Stimulated activated naive CD4-positive, alpha-beta T cell treated with Interleukin-2 at 50 U/mL for 16 hours (primary cell): ENCODE results near the gene METTL4.

ENCODE experiments used
- DNase-seq: peaks from one replicate; lab custom pipeline; 2025; lab: John Stamatoyannopoulos, UW

METTL4 gene, protein sequence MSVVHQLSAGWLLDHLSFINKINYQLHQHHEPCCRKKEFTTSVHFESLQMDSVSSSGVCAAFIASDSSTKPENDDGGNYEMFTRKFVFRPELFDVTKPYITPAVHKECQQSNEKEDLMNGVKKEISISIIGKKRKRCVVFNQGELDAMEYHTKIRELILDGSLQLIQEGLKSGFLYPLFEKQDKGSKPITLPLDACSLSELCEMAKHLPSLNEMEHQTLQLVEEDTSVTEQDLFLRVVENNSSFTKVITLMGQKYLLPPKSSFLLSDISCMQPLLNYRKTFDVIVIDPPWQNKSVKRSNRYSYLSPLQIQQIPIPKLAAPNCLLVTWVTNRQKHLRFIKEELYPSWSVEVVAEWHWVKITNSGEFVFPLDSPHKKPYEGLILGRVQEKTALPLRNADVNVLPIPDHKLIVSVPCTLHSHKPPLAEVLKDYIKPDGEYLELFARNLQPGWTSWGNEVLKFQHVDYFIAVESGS

GRCh38 chr18:2571200-2572170 is at the start of gene METTL4, which contains the start of gene NDC80:
Gene METTL4, minus strand, starts transcription at chr18:2571505. Its CDS starts 4,289 bp downstream, at chr18:2567216.
Gene NDC80, plus strand, starts transcription at chr18:2571557. Its CDS starts 1,429 bp downstream, at chr18:2572986.
- peak; percentile 79 for DNase-seq

DNA sequence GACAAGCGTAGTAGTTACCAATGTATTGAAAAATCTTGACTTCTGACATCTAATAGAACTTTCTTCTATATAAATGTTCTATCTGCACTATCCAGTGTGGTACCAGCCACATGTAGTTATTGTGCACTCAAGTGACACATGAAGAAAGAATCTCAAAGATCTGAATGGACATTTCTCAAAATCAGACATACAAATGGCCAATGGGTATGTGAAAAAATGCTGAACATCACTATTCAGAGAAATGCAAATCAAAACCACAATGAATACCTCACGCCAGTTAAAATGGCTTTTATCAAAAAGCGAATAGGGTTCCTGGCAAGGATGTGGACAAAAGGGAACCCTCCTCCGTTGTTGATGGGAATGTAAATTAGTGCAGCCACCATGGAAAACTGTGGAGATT is 46.7 kb upstream of the METTL4 start:
- no peak for DNase-seq

GRCh38 chr18:2617401-2617998 is 46.2 kb upstream of the METTL4 start:
- DNase-seq, result no peak

DNA sequence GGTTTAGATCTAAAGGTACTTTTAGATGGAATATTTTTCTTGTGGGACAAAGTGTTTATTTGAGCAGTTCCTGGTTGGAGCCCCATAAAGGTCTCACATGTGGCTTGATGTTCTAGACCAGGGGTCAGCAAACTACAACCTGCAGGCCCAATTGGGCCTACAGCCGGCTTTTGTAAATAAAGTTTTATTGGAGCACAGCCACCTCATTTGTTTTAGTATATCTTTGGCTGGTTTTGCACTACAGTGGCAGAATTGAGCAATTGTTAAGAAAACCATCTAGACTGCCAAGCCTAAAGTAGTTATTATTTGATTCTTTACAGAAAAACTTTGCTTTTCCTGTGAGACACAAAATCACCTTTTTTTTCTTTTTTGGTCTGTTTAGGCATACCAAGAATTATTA is 41.7 kb upstream of the METTL4 start:
- no peak for DNase-seq

GRCh38 chr18:2610549-2610948 is 39.2 kb upstream of the METTL4 start:
- no peak for DNase-seq

- no peak for DNase-seq
Observed at GRCh38 chr18:2609604-2610003, 38.3 kb upstream of the METTL4 start.

DNA sequence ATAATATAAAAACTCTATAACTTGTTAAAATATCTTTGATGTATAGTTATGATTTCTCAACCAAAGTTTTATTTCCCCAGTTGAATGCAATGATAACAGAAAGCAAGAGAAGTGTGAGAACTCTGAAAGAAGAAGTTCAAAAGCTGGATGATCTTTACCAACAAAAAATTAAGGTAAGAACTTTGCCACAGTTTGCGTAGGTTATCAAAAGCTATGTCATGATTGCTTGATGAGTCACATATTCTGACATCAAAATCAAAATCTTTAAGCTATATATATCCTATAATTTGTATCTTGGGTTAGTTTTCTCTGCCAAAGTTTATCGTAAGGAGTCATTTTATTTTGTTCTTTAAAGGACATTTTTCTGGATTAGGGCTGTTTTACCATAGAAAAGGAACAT is 35.0 kb upstream of the METTL4 start:
- DNase-seq, result no peak

DNA sequence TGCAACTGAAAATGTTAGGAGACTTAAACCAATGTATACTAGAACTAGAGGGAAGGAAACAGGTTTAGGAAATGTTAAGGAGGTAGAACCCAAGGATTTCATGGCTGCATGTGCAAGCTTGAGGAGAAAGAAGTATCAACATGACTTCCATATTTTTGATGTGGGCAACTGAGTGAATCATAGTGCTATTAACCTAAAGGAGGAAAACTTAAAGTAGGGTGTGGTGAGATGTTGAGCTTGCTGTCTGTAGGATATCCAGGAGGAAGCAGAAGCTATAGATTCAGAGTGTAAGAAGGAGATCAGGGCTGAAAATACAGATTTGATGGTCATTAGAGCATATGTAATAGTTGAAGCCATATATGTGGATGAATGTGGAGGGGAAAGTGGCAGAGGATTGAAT is 31.5 kb upstream of the METTL4 start:
- DNase-seq, result no peak

DNA sequence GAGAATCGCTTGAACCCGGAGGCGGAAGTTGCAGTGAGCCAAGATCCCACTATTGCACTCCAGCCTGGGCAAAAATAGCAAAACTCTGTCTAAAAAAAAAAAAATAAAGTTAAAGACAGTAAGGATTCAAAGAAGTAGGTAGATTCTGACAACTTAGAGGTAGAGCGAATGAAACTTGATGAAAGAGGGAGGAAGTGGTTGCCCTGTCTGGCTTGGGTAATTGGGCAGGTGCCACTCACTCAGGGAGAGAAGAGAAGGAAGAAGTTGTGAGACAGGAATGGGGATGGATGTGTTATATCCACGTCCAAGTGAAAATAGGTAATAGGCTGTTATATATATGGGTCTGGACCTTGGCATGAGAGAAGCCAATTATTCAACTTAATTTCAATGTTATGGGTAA is 26.3 kb upstream of the METTL4 start:
- no peak for DNase-seq

DNA sequence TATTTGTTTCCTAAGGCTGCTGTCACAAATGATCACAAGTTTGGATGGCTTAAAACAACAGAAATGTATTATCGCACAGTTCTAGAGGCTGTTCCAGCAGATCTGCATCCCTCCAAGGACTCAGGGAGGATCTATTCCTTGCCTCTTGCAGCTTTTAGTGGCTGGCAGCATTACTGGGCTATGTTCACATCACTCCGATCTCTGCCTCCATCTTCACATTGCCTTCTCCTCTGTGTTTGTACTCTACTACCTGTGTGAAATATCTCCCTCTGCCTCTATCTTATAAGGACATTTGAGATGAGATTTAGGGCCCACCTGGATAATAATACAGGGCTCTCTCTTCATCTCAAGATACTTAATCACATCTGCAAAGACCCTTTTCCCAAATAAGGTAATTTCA is 19.0 kb upstream of the METTL4 start:
- DNase-seq, result no peak

DNA sequence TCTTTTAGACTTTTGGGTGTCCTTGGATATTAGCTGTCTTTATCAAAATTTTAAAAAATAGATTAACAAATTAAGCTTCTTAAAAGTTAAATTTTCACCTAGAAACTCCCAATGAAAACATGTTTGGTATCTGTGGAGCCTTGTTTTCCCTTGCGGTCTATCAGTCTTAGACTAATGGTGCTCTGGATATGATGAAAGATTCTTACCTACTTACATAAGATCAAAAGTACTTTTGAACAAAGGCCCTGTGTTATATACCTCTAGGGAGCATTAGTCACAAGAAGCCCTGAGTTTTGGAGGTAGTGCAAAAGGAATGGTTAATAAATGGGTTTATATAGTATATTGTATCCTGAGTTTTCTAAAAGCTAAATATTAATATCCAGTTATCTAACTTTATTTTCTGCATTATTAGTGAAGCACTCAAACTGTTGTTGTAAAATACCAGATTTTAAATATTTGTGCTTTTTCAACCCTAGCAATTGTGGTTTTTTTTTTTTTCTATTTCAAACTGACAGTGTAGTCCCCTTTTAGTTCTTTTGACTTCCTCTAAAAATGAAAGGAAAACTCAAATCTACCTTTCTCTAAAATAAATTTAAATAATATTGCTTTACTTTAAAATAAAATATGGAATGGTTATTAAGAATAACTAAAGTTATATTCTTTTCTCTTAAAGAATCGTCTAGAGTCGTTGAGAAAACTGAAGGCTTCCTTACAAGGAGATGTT is 18.2 kb upstream of the METTL4 start:
- DNase-seq, result no peak

GRCh38 chr18:2588666-2589344 is 17.5 kb upstream of the METTL4 start:
- no peak for DNase-seq

- DNase-seq, result no peak
Observed at GRCh38 chr18:2587788-2588187, 16.5 kb upstream of the METTL4 start.

DNA sequence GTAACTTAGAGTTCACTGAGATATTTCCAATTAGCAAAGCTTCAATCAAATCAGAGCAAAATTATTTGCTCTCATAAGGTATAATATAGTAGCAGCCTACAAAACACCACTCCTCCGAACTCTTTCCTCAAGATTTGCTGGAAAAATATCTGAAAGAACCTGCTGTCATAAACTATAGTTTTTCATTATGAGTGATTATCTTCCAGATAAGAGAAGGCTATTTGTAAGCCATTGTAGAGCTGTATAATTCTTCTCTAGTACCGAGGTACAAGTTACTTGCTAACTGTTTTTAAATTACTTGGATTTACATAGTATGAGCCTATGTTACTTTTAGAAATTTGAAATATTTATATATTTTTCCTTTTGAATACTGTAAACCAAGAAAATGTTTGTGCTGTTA is 2.1 kb upstream of the METTL4 start:
- no peak for DNase-seq

DNA sequence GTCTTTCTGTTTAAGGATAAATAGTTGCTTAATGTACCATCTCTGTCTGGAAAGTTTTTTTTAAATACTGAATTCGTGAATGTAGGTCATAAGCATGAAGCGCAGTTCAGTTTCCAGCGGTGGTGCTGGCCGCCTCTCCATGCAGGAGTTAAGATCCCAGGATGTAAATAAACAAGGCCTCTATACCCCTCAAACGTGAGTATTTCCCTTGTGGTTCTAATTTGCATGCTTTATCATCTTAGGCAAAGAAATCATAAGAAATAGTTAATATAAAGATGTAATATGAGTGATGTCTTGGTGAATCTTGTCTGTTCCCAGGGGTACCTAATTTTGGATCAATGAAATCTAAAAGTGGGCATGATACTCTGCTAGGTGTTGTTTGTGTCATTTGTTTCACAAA is 1.6 kb upstream of the METTL4 start:
- DNase-seq, result no peak

- DNase-seq, result no peak
Observed at GRCh38 chr18:2572171-2572569, 865 bp upstream of the METTL4 start.

- peak; percentile 71 for DNase-seq
Observed at GRCh38 chr18:2570772-2571199, 519 bp downstream of the METTL4 start.

DNA sequence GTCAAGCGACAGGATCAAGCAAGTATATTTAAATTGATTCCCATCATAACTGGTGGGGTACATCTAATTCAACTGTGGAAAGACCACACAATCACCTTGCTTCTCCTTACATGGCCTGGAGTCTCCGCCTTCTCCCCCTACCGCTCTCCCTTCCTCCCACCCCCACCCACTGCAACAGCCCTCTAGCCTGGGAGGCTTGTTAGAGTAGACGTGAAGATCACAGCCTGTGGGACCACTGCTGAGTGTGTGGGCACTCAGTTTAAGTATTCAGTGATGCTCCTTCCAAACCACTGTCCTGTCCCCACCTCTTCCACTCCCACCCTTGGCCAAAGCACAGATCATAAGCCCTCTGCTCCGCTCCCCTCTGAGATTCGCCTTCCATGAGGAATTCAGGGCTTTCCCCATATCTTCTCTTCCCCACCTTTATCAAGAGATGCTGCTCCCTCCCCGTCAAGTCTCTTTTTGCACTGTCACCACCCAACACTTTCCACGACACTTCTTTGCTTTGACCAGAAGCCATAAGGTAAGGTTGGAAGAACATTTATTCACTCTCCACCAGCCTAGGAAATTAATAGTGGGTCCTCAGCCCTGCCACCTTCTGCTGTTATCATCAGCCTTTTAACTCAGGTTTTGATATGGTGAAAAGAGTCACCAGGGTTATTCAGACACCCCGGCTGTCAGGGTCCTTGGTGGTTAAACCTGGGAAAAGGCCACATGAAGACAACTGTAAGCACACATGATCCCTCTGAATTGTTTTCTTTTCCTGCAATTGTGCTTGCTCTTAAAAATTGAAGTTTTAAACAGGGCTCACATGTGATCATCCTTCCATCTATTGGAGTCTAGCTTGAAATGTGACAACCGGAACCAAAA is 1.7 kb downstream of the METTL4 start:
- DNase-seq, result no peak

DNA sequence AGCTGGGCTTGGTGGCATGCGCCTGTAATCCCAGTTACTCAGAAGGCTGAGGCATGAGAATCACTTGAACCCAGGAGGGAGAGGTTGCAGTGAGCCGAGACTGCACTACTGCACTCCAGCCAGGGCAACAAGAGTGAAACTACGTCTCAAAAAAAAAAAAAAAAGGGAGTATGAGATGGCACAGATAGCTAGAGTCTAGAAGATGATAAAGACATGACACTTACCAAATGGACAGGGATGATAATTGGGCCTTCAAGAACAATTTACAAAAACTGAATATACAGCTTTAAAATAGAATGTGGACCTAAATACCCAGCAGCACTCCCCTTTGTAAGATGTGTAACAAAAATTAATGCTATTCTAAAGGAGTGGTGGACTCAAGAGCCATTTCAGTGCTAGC is 2.7 kb downstream of the METTL4 start:
- DNase-seq, result no peak

DNA sequence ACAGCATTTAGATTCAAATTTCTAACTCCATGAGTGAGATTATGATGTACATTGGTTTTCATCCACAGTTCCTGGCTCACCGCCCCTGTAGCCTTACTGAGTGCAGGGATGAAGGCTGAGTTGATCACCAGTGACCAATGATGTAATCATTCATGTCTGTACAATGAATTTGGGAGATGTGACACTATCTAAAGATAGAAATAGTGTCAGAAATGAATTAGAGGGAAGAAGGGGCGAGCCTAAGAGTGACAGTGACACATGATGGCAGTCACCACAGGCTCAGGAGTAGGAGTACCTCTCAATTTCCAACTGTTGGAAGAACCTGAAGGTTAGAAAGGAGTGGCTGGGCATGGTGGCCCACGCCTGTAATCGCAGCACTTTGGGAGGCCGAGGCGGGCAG is 3.2 kb downstream of the METTL4 start:
- no peak for DNase-seq
